ENCODE measurements around the gene CYB5A. TPM values are rescaled to one million over a fixed set of nuclear protein-coding genes. Genes with fewer than 3 reads are reported as not detected.

The CYB5A gene
- total and polyA plus RNA-seq, 12 donors: 40.4 to 121 (median 76.3) TPM

GRCh38 chr18:74271635-74272034 lies 20.1 kb downstream of the CYB5A start:
- H3K36me3 ChIP-seq: peaks cover 0 to 5% (median 0%) of the 10 kb centered on the region in 9 donors
- TF ChIP-seq, protein P1, sequence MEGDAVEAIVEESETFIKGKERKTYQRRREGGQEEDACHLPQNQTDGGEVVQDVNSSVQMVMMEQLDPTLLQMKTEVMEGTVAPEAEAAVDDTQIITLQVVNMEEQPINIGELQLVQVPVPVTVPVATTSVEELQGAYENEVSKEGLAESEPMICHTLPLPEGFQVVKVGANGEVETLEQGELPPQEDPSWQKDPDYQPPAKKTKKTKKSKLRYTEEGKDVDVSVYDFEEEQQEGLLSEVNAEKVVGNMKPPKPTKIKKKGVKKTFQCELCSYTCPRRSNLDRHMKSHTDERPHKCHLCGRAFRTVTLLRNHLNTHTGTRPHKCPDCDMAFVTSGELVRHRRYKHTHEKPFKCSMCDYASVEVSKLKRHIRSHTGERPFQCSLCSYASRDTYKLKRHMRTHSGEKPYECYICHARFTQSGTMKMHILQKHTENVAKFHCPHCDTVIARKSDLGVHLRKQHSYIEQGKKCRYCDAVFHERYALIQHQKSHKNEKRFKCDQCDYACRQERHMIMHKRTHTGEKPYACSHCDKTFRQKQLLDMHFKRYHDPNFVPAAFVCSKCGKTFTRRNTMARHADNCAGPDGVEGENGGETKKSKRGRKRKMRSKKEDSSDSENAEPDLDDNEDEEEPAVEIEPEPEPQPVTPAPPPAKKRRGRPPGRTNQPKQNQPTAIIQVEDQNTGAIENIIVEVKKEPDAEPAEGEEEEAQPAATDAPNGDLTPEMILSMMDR (IDR thresholded peaks at IDR 0.05): no peak
- H3K27ac ChIP-seq: no peak overlapping the region
- peaks cover 6 to 70% (median 40%) of the 10 kb centered on the region in 9 donors for H3K4me1 ChIP-seq
- DNase-seq: no peak
- intact Hi-C loops (cut with DNase I): no loop called here
- ATAC-seq: no peak
- WGBS, 2 donors: 79 to 97% methylated on average over 3 of the region's 3 CpGs
- no peaks in the 10 kb centered on the region for H3K9me3 ChIP-seq
- no peaks in the 10 kb centered on the region for H3K27me3 ChIP-seq
- H3K4me3 ChIP-seq: no peak overlapping the region

DNA sequence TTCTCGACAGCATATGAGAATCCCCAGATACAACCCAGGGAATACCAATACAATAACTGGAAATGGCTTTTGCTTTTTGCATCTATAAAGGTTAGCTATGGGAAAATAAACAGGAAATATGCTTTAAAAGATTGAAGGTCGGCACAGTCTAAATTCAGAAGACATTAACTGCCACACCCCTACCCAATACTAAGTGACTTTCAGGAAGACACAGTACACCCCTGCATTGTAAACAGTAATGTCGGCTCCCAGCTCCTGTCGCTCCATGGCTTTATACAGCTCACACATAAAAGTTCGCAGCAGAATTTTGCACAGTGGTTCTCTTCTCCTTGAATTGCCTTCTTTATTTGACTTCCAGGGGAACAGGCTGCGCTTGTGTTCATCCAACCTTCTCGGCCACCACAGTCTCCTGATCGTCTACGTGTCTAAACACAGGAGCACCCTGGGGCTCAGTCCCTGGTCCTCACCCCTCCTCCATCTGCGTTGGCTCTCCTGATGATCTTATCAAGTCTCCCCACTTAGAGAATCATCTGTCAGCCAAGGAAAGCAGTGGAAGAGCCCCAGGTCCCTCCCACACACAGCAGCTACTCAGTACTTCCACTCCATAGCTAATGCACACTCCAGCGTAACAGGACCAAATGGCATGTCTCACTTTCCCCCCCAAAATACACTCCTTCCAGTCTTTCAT lies 22.7 kb downstream of the CYB5A start:
- peak; percentile 34 to 83 (median 70) for ATAC-seq
- TF ChIP-seq, protein P1 (IDR thresholded peaks at IDR 0.05): no peak
- peaks cover 6 to 46% (median 24%) of the 10 kb centered on the region in 9 donors for H3K4me1 ChIP-seq
- 45 to 50% methylated on average over 11 of the region's 11 CpGs for WGBS, 2 donors
- H3K27ac ChIP-seq: peak overlapping the region in 3 of 10 donors; percentile 5 to 68 (median 18)
- no peaks in the 10 kb centered on the region for H3K9me3 ChIP-seq
- intact Hi-C loops (cut with DNase I): no loop called here
- no peak for DNase-seq
- no peaks in the 10 kb centered on the region for H3K27me3 ChIP-seq
- peak overlapping the region in 2 of 10 donors; percentile 1 to 5 for H3K4me3 ChIP-seq
- H3K36me3 ChIP-seq: peaks cover 0 to 16% (median 0%) of the 10 kb centered on the region in 9 donors

DNA sequence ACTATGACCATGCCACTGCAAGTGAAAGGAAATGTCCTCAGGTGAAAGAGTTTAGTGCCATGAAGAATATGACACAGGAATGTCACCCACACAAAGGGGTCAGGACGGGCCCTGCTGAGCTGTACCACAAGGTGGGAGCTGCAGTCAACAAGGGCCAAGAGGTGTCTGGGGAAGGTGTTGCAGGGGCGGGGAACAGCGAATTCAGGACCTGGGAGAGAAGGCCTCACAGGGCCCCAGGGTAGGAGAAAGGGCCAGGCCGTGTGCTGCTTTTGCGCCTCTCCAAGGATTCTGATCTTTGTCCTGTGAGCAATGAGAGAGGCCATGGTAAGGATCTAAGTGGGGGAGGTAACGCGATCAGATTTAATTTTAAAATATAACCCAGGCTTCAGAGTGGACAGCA lies 23.6 kb downstream of the CYB5A start:
- Histone ChIP-seq H3K27ac (no peak overlapping the region), H3K27me3 (no peaks in the 10 kb centered on the region), H3K36me3 (peaks cover 0 to 17% (median 0%) of the 10 kb centered on the region in 9 donors), H3K9me3 (no peaks in the 10 kb centered on the region), H3K4me3 (no peak overlapping the region), H3K4me1 (peaks cover 6 to 37% (median 17%) of the 10 kb centered on the region in 9 donors)
- peak in 1 of 8 donors; percentile 7 for ATAC-seq
- intact Hi-C loops (cut with DNase I): no loop called here
- 97 to 99% methylated on average over 7 of the region's 7 CpGs for WGBS, 2 donors
- TF ChIP-seq, protein P1 (IDR thresholded peaks at IDR 0.05): no peak
- DNase-seq: no peak

DNA sequence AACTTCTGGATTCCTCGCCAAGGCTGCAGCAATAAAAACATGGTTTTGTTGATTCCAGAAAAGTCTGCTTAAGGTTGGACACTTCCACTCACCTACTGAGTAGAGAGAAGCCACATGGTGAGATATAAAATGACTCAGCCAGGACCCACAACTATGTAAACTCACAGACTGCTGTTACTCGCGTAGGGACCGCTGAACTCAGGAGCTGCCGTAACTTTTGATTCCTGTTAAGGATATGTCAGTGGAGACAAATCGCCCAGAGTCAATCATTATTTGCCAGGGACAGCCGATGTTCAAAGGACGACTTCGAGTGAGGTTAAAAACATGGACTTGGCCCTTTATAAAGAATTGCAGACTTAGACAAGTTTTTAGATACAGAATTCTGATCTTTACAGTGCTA lies 25.6 kb downstream of the CYB5A start:
- Histone ChIP-seq H3K4me1 (peaks cover 6 to 28% (median 15%) of the 10 kb centered on the region in 9 donors), H3K27me3 (no peaks in the 10 kb centered on the region), H3K4me3 (no peak overlapping the region), H3K9me3 (no peaks in the 10 kb centered on the region), H3K27ac (no peak overlapping the region), H3K36me3 (peaks cover 0 to 38% (median 0%) of the 10 kb centered on the region in 9 donors)
- intact Hi-C loops (cut with DNase I): no loop called here
- TF ChIP-seq, protein P1 (IDR thresholded peaks at IDR 0.05): no peak
- DNase-seq (no peak), ATAC-seq (no peak)
- WGBS, 2 donors: 75 to 76% methylated on average over 9 of the region's 9 CpGs

All from heart right ventricle (tissue), 16 donors.